ENCODE data around the gene SNX24.
"Not testable (repeated sequence)": the region's sequence is repeated elsewhere in the genome, so short reads cannot be mapped to it uniquely, and the experiment has no call there.

The SNX24 gene

GRCh38 chr5:122959740-122960445 lies 114.5 kb downstream of the SNX24 start:
- Mint-ChIP-seq H3K4me1 (peaks cover 29% of the 10 kb centered on the region), H3K4me3 (peak overlapping the region; percentile 54), H3K27me3 (ENCODE audit: low read depth, poor library complexity) (no peaks in the 10 kb centered on the region), H3K9me3 (peaks cover 38% of the 10 kb centered on the region), H3K27ac (peak overlapping the region; percentile 91), H3K36me3 (ENCODE audit: low read depth) (peaks cover 34% of the 10 kb centered on the region)
- DNase-seq, result no peak
- no peak for TF ChIP-seq CTCF (IDR thresholded peaks at IDR 0.05)

GRCh38 chr5:122963305-122963704 lies 117.9 kb downstream of the SNX24 start:
- no peak for TF ChIP-seq CTCF (IDR thresholded peaks at IDR 0.05)
- H3K27me3 Mint-ChIP-seq (ENCODE audit: low read depth, poor library complexity), result peaks cover 5% of the 10 kb centered on the region
- H3K4me3 Mint-ChIP-seq, result no peak overlapping the region
- DNase-seq, result no peak
- H3K27ac Mint-ChIP-seq, result no peak overlapping the region
- H3K9me3 Mint-ChIP-seq, result peaks cover 5% of the 10 kb centered on the region
- H3K36me3 Mint-ChIP-seq (ENCODE audit: low read depth), result peaks cover 4% of the 10 kb centered on the region
- H3K4me1 Mint-ChIP-seq, result peaks cover 36% of the 10 kb centered on the region

- no peak overlapping the region for H3K4me3 Mint-ChIP-seq
- H3K36me3 Mint-ChIP-seq (ENCODE audit: low read depth), result no peaks in the 10 kb centered on the region
- no peak overlapping the region for H3K27ac Mint-ChIP-seq
- H3K4me1 Mint-ChIP-seq, result peaks cover 23% of the 10 kb centered on the region
- peaks cover 5% of the 10 kb centered on the region for H3K27me3 Mint-ChIP-seq (ENCODE audit: low read depth, poor library complexity)
- DNase-seq, result no peak
- no peaks in the 10 kb centered on the region for H3K9me3 Mint-ChIP-seq
- no peak for TF ChIP-seq CTCF (IDR thresholded peaks at IDR 0.05)
Observed at GRCh38 chr5:122965111-122965510, 119.7 kb downstream of the SNX24 start.

GRCh38 chr5:122967085-122967484 lies 121.7 kb downstream of the SNX24 start:
- H3K4me1 Mint-ChIP-seq, result peaks cover 10% of the 10 kb centered on the region
- no peak overlapping the region for H3K27ac Mint-ChIP-seq
- H3K9me3 Mint-ChIP-seq, result no peaks in the 10 kb centered on the region
- H3K27me3 Mint-ChIP-seq (ENCODE audit: low read depth, poor library complexity), result peaks cover 5% of the 10 kb centered on the region
- no peak overlapping the region for H3K4me3 Mint-ChIP-seq
- DNase-seq, result no peak
- H3K36me3 Mint-ChIP-seq (ENCODE audit: low read depth), result peaks cover 4% of the 10 kb centered on the region
- no peak for TF ChIP-seq CTCF (IDR thresholded peaks at IDR 0.05)

- Mint-ChIP-seq H3K27me3 (ENCODE audit: low read depth, poor library complexity) (peaks cover 5% of the 10 kb centered on the region), H3K9me3 (no peaks in the 10 kb centered on the region), H3K4me1 (peaks cover 10% of the 10 kb centered on the region), H3K27ac (no peak overlapping the region), H3K36me3 (ENCODE audit: low read depth) (peaks cover 4% of the 10 kb centered on the region), H3K4me3 (no peak overlapping the region)
- TF ChIP-seq CTCF (IDR thresholded peaks at IDR 0.05), result no peak
- DNase-seq, result no peak
Observed at GRCh38 chr5:122967625-122968024, 122.2 kb downstream of the SNX24 start.

- H3K27me3 Mint-ChIP-seq (ENCODE audit: low read depth, poor library complexity); H3K4me3 Mint-ChIP-seq; H3K27ac Mint-ChIP-seq; DNase-seq; H3K9me3 Mint-ChIP-seq; H3K36me3 Mint-ChIP-seq (ENCODE audit: low read depth): not testable (repeated sequence)
- H3K4me1 Mint-ChIP-seq, result peaks cover 10% of the 10 kb centered on the region
Observed at GRCh38 chr5:122968056-122968455, 122.6 kb downstream of the SNX24 start.

Measured in nephron progenitor cell (in vitro differentiated cells).